Glutamatergic neuron (in vitro differentiated cells): ENCODE data around the gene LST1. TPM values are rescaled to one million over a fixed set of nuclear protein-coding genes. Genes with fewer than 3 reads are reported as not detected.
A peak's percentile ranks its signal among the peaks of the same experiment; 100 is the strongest.

Experiments
- DNase-seq: peaks from one replicate; pipeline ENCODE4 v3.0.0; 2022
- H3K27ac Mint-ChIP-seq: one replicate; pipeline ENCODE4 v1.8.0; 2020; ENCODE audit warnings: mild to moderate bottlenecking, mixed read lengths, inconsistent platforms; ENCODE audit not compliant: unreplicated experiment
- H3K27me3 Mint-ChIP-seq: one replicate; pipeline ENCODE4 v1.8.0; 2020; ENCODE audit warnings: mild to moderate bottlenecking, moderate library complexity, mixed read lengths, inconsistent platforms; ENCODE audit not compliant: unreplicated experiment
- H3K36me3 Mint-ChIP-seq: one replicate; pipeline ENCODE4 v1.8.0; 2020; ENCODE audit warnings: mild to moderate bottlenecking, mixed read lengths, inconsistent platforms; ENCODE audit not compliant: unreplicated experiment
- H3K4me1 Mint-ChIP-seq: one replicate; pipeline ENCODE4 v1.8.0; 2020; ENCODE audit warnings: mild to moderate bottlenecking, low read depth, mixed read lengths, inconsistent platforms; ENCODE audit not compliant: unreplicated experiment
- H3K4me3 Mint-ChIP-seq: one replicate; pipeline ENCODE4 v1.8.0; 2020; ENCODE audit warnings: mild to moderate bottlenecking, mixed read lengths, inconsistent platforms; ENCODE audit not compliant: unreplicated experiment
- H3K9me3 Mint-ChIP-seq: one replicate; pipeline ENCODE4 v1.8.0; 2020; ENCODE audit warnings: mild to moderate bottlenecking, moderate library complexity, mixed read lengths, inconsistent platforms; ENCODE audit not compliant: unreplicated experiment
- CTCF ChIP-seq: fragments of 200-600 bp; sonication (generic); IDR thresholded peaks from one replicate; pipeline ENCODE4 v1.5.0; 2021; ENCODE audit not compliant: partially characterized antibody, unreplicated experiment
- long read RNA-seq: library from polyadenylated mRNA; unstranded; transcript quantifications from one replicate; pipeline ENCODE4 v2.0.0, GENCODE V29; 2020; ENCODE audit not compliant: unreplicated experiment
- total RNA-seq: library from RNA; stranded (reverse); fragmentation: NEBNext Ultra II Directional; extraction: Animal tissue kit (Norgen Biotek cat#: 25700); gene quantifications from one replicate; pipeline ENCODE4 v1.2.1, GENCODE V29; 2021; ENCODE audit not compliant: unreplicated experiment

LST1 gene
- not detected for total RNA-seq
- long read RNA-seq, partial matches to known transcripts = 0 of 1 reads
- long read RNA-seq, other reads (novel, unspliced or antisense) = 1 of 1 reads

- TF ChIP-seq CTCF = no peak
- peaks cover 5% of the 10 kb centered on the region for H3K27me3 Mint-ChIP-seq
- H3K36me3 Mint-ChIP-seq = no peaks in the 10 kb centered on the region
- no peak within 1 kb of the TSS for H3K27ac Mint-ChIP-seq
- no peak for DNase-seq
- peaks cover 11% of the 10 kb centered on the region for H3K4me1 Mint-ChIP-seq
- H3K9me3 Mint-ChIP-seq = peaks cover 5% of the 10 kb centered on the region
- no peak within 1 kb of the TSS for H3K4me3 Mint-ChIP-seq
Observed at GRCh38 chr6:31586008-31586407, at the start of gene LST1. Gene LST1, plus strand, starts transcription at chr6:31586277. Its CDS starts 1,023 bp downstream, at chr6:31587300.

GRCh38 chr6:31538805-31539400, 47.2 kb upstream of the LST1 start:
- H3K36me3 Mint-ChIP-seq = peaks cover 20% of the 10 kb centered on the region
- DNase-seq = no peak
- peak overlapping the region; percentile 100 for H3K4me3 Mint-ChIP-seq
- H3K27ac Mint-ChIP-seq = peak overlapping the region; percentile 84
- peaks cover 11% of the 10 kb centered on the region for H3K27me3 Mint-ChIP-seq
- H3K9me3 Mint-ChIP-seq = peaks cover 17% of the 10 kb centered on the region
- H3K4me1 Mint-ChIP-seq = peaks cover 32% of the 10 kb centered on the region
- no peak for TF ChIP-seq CTCF

- Mint-ChIP-seq H3K36me3 (peaks cover 20% of the 10 kb centered on the region), H3K27ac (peak overlapping the region; percentile 100), H3K4me1 (peaks cover 40% of the 10 kb centered on the region), H3K9me3 (peaks cover 20% of the 10 kb centered on the region), H3K4me3 (peak overlapping the region; percentile 100), H3K27me3 (peaks cover 10% of the 10 kb centered on the region)
- no peak for DNase-seq
- no peak for TF ChIP-seq CTCF
Observed at GRCh38 chr6:31540640-31541039, 45.4 kb upstream of the LST1 start.

- Mint-ChIP-seq H3K4me1 (peaks cover 40% of the 10 kb centered on the region), H3K9me3 (peaks cover 22% of the 10 kb centered on the region), H3K27me3 (peaks cover 13% of the 10 kb centered on the region), H3K27ac (peak overlapping the region; percentile 100), H3K36me3 (peaks cover 20% of the 10 kb centered on the region), H3K4me3 (peak overlapping the region; percentile 100)
- no peak for TF ChIP-seq CTCF
- peak; percentile 28 for DNase-seq
Observed at GRCh38 chr6:31541059-31541657, 44.9 kb upstream of the LST1 start.
